H1 (cell line): ENCODE data around the gene RAB40C. TPM values are rescaled to one million over a fixed set of nuclear protein-coding genes. Genes with fewer than 3 reads are reported as not detected.

ENCODE experiments used
- CTCF ChIA-PET: fragments of 300-600 bp; sonication (Branson Sonifier 250); formaldehyde crosslinking; loops from one replicate; lab custom pipeline; 2021; ENCODE audit not compliant: partially characterized antibody; lab: Charles Lee
- POLR2A ChIA-PET: fragments of 300-600 bp; sonication (Branson Sonifier 250); formaldehyde crosslinking; loops from one replicate; lab custom pipeline; 2021; ENCODE audit warnings: inconsistent platforms; ENCODE audit not compliant: partially characterized antibody; lab: Charles Lee
- DNase-seq, 2 experiments: peaks; one replicate each; pipeline versions ENCODE4 v3.0.0 to v3.0.0-alpha.2; 2010 to 2022; ENCODE audit warnings: low spot score in 2 of 2, low read depth in 1 of 2, mixed read lengths in 1 of 2
- FAIRE-seq: peaks from 2 replicates; lab custom pipeline; 2011; peaks lifted over from hg19 to GRCh38; lab: Jason Lieb, UNC
- H2AFZ ChIP-seq: 2 replicates; pipeline ENCODE4 v1.8.1; 2012; ENCODE audit warnings: low read length, inconsistent platforms
- H2AK5ac ChIP-seq: 2 replicates; pipeline ENCODE4 v1.6.1; 2013; ENCODE audit warnings: low read depth, low read length
- H2BK120ac ChIP-seq: replicated peaks from 2 replicates; pipeline ENCODE3; 2013; ENCODE audit warnings: low read depth, low read length, inconsistent platforms
- H2BK12ac ChIP-seq: 2 replicates; pipeline ENCODE4 v1.6.1; 2013; ENCODE audit warnings: low read depth, low read length
- H2BK15ac ChIP-seq: 2 replicates; pipeline ENCODE4 v1.6.1; 2013; ENCODE audit warnings: low read length
- H2BK20ac ChIP-seq: 2 replicates; pipeline ENCODE4 v1.6.1; 2013; ENCODE audit warnings: low read length
- H2BK5ac ChIP-seq: 2 replicates; pipeline ENCODE4 v1.6.1; 2013; ENCODE audit warnings: low read depth, low read length
- H3K14ac ChIP-seq: 2 replicates; pipeline ENCODE4 v1.6.1; 2013; ENCODE audit warnings: inconsistent platforms; ENCODE audit not compliant: insufficient read length
- H3K18ac ChIP-seq: 2 replicates; pipeline ENCODE4 v1.6.1; 2013; ENCODE audit warnings: low read length; ENCODE audit errors: extremely low read depth
- H3K23ac ChIP-seq: 2 replicates; pipeline ENCODE4 v1.6.1; 2013; ENCODE audit warnings: inconsistent platforms; ENCODE audit not compliant: insufficient read length
- H3K23me2 ChIP-seq: 2 replicates; pipeline ENCODE4 v1.6.1; 2013; ENCODE audit warnings: low read depth, low read length
- H3K27ac ChIP-seq: 2 replicates; pipeline ENCODE4 v1.6.1; 2011; ENCODE audit warnings: low read depth, low read length, inconsistent platforms
- H3K27me3 ChIP-seq, 4 experiments: replicated peaks in 1 of 4; 1 replicate in 1 of 4; 2 replicates in 3 of 4; pipeline versions ENCODE4 v1.6.1 to v1.8.1; 2011 to 2013; ENCODE audit warnings: low read length in 3 of 4, mild to moderate bottlenecking in 3 of 4, inconsistent platforms in 2 of 4, mixed read lengths in 2 of 4, moderate library complexity in 1 of 4; ENCODE audit not compliant: control insufficient read depth in 3 of 4, insufficient read depth in 3 of 4; ENCODE audit errors: extremely low read depth in 1 of 4
- H3K36me3 ChIP-seq, 4 experiments: 2 replicates each; pipeline versions ENCODE4 v1.6.1 to v1.8.1; 2011 to 2013; ENCODE audit warnings: mild to moderate bottlenecking in 4 of 4, low read length in 3 of 4, moderate library complexity in 2 of 4, control low read depth in 1 of 4, inconsistent platforms in 1 of 4; ENCODE audit not compliant: insufficient read depth in 4 of 4, control insufficient read depth in 2 of 4
- H3K4ac ChIP-seq: replicated peaks from 2 replicates; pipeline ENCODE3; 2013; ENCODE audit warnings: low read length, low read depth, mixed read lengths, inconsistent platforms; ENCODE audit not compliant: insufficient read length
- H3K4me1 ChIP-seq, 4 experiments: replicated peaks in 1 of 4; 1 replicate in 1 of 4; 2 replicates in 3 of 4; pipeline versions ENCODE4 v1.6.1 to v1.8.1; 2011 to 2013; ENCODE audit warnings: low read length in 3 of 4, inconsistent platforms in 2 of 4, mixed read lengths in 1 of 4; ENCODE audit not compliant: insufficient read depth in 4 of 4, control insufficient read depth in 3 of 4
- H3K4me2 ChIP-seq, 2 experiments: 2 replicates each; pipeline versions ENCODE4 v1.6.1 to v1.8.1; 2011 to 2013; ENCODE audit warnings: low read depth in 2 of 2, low read length in 2 of 2, control low read depth in 1 of 2, inconsistent platforms in 1 of 2, mild to moderate bottlenecking in 1 of 2; ENCODE audit not compliant: insufficient read depth in 1 of 2
- H3K4me3 ChIP-seq, 4 experiments: fragments of 200-600, 300-600 bp in 1 of 4; sonication (generic), shearing (Covaris generic), sonication (Bioruptor Twin) in 1 of 4; 2 replicates each; pipeline versions ENCODE4 v1.5.1 to v1.8.1; 2011 to 2016; ENCODE audit warnings: low read length in 4 of 4, low read depth in 3 of 4, control low read depth in 2 of 4, inconsistent platforms in 2 of 4, mild to moderate bottlenecking in 2 of 4, mixed read lengths in 1 of 4, moderate library complexity in 1 of 4; ENCODE audit not compliant: insufficient read depth in 2 of 4; ENCODE audit errors: extremely low read depth in 1 of 4
- H3K56ac ChIP-seq: replicated peaks from 2 replicates; pipeline ENCODE3; 2013; ENCODE audit warnings: low read depth, mild to moderate bottlenecking, mixed read lengths, low read length, inconsistent platforms; ENCODE audit not compliant: insufficient read length
- H3K79me1 ChIP-seq: 2 replicates; pipeline ENCODE4 v1.6.1; 2013; ENCODE audit warnings: low read depth, low read length, control low read depth
- H3K79me2 ChIP-seq, 2 experiments: 2 replicates each; pipeline versions ENCODE4 v1.6.1 to v1.8.1; 2012 to 2013; ENCODE audit warnings: low read length in 2 of 2, mild to moderate bottlenecking in 2 of 2, inconsistent platforms in 1 of 2; ENCODE audit not compliant: insufficient read depth in 2 of 2, control insufficient read depth in 1 of 2
- H3K9ac ChIP-seq, 4 experiments: replicated peaks in 1 of 4; 1 replicate in 1 of 4; 2 replicates in 3 of 4; pipeline versions ENCODE4 v1.6.1 to v1.8.1; 2011 to 2013; ENCODE audit warnings: low read depth in 3 of 4, low read length in 3 of 4, control low read depth in 2 of 4, mild to moderate bottlenecking in 2 of 4, moderate library complexity in 2 of 4, inconsistent platforms in 1 of 4; ENCODE audit errors: extremely low read depth in 1 of 4
- H3K9me3 ChIP-seq, 2 experiments: 2 replicates each; pipeline versions ENCODE4 v1.6.1 to v1.8.1; 2012 to 2013; ENCODE audit warnings: mild to moderate bottlenecking in 2 of 2, moderate library complexity in 2 of 2, control low read depth in 1 of 2, inconsistent platforms in 1 of 2, low read depth in 1 of 2, low read length in 1 of 2, mixed read lengths in 1 of 2; ENCODE audit not compliant: insufficient read depth in 2 of 2
- H4K20me1 ChIP-seq, 2 experiments: replicated peaks in 1 of 2; 2 replicates each; pipeline versions ENCODE3 to v1.8.1; 2011 to 2013; ENCODE audit warnings: inconsistent platforms in 2 of 2, low read length in 2 of 2, mild to moderate bottlenecking in 1 of 2; ENCODE audit not compliant: insufficient read depth in 2 of 2, control insufficient read depth in 1 of 2
- H4K5ac ChIP-seq: 2 replicates; pipeline ENCODE4 v1.6.1; 2013; ENCODE audit warnings: low read length, low read depth, mixed read lengths, inconsistent platforms; ENCODE audit not compliant: insufficient read length
- H4K8ac ChIP-seq: 2 replicates; pipeline ENCODE4 v1.8.0; 2013; ENCODE audit warnings: mild to moderate bottlenecking, moderate library complexity, low read length, inconsistent platforms; ENCODE audit not compliant: insufficient read depth; ENCODE audit errors: extremely low read depth
- H4K91ac ChIP-seq: replicated peaks from 2 replicates; pipeline ENCODE3; 2013; ENCODE audit warnings: low read length, mixed read lengths, inconsistent platforms; ENCODE audit not compliant: insufficient read length
- ASH2L ChIP-seq: fragments of 200-600, 300-600 bp; sonication (generic); IDR thresholded peaks from one replicate; pipeline ENCODE4 v1.7.1; 2017; ENCODE audit warnings: low read length
- BCL11A ChIP-seq, 2 experiments: IDR thresholded peaks; one replicate each; pipeline ENCODE4 v1.6.1; 2011; ENCODE audit warnings: low read depth in 2 of 2, low read length in 2 of 2, mild to moderate bottlenecking in 2 of 2
- CBX5 ChIP-seq: fragments of 300-800, 300-1000 bp; sonication (generic); IDR thresholded peaks from 2 replicates; pipeline ENCODE4 v1.7.1; 2016; ENCODE audit warnings: antibody characterized with exemption, low read length, low read depth
- EZH2 ChIP-seq: fragments of 200-600 bp; sonication (generic); IDR thresholded peaks from 2 replicates; pipeline ENCODE4 v1.7.1; 2012; ENCODE audit warnings: low read depth, mild to moderate bottlenecking, moderate library complexity, low read length, inconsistent platforms; ENCODE audit not compliant: severe bottlenecking
- GABPA ChIP-seq: IDR thresholded peaks from 2 replicates; pipeline ENCODE4 v1.6.1; 2011; ENCODE audit warnings: mild to moderate bottlenecking, low read length, moderate library complexity, borderline replicate concordance; ENCODE audit not compliant: insufficient read depth
- JUN ChIP-seq: IDR thresholded peaks from 2 replicates; pipeline ENCODE4 v1.6.1; 2011; ENCODE audit warnings: low read depth, mild to moderate bottlenecking, improper control_type of control experiment, low read length
- NANOG ChIP-seq: IDR thresholded peaks from 2 replicates; pipeline ENCODE4 v1.6.1; 2011; ENCODE audit warnings: low read length, low read depth, mild to moderate bottlenecking, inconsistent platforms; ENCODE audit not compliant: insufficient read depth, poor library complexity, severe bottlenecking
- SRF ChIP-seq: IDR thresholded peaks from 2 replicates; pipeline ENCODE4 v1.6.1; 2011; ENCODE audit warnings: mild to moderate bottlenecking, low read depth, low read length, moderate library complexity
- YY1 ChIP-seq: IDR thresholded peaks from 2 replicates; pipeline ENCODE4 v1.6.1; 2011; ENCODE audit warnings: low read depth, mild to moderate bottlenecking, low read length
- ZNF274 ChIP-seq: IDR thresholded peaks from 2 replicates; pipeline ENCODE4 v1.7.0; 2012; ENCODE audit warnings: low read length, borderline replicate concordance; ENCODE audit errors: extremely low read depth
- WGBS, 2 experiments: shearing (Covaris generic) in 1 of 2; methylation state at CpG; one replicate each; pipeline versions ENCODE4 v1.1.6 to v1.1.7; 2013 to 2015; ENCODE audit warnings: low lambda C conversion rate in 2 of 2, mixed read lengths in 2 of 2, inconsistent platforms in 1 of 2, low coverage in 1 of 2, missing lambda C conversion rate in 1 of 2; ENCODE audit not compliant: insufficient replicate concordance in 2 of 2, insufficient coverage in 1 of 2, insufficient read length in 1 of 2; ENCODE audit errors: extremely low coverage in 1 of 2, missing lambda C conversion rate in 1 of 2; 5-methylcytosine and 5-hydroxymethylcytosine counted together
- polyA plus RNA-seq, 7 experiments: library from polyadenylated mRNA; depleted of rRNA in 3 of 7; stranded (reverse) in 5 of 7; unstranded in 2 of 7; fragments of >200 nt in 5 of 7; fragments of 200-250 nt in 2 of 7; gene quantifications; 1 replicate in 5 of 7; 2 replicates in 1 of 7; 4 replicates in 1 of 7; pipeline versions ENCODE4 v1.2.1 to v1.2.3, GENCODE V29; 2011 to 2013; ENCODE audit warnings: missing spikeins in 2 of 7, mixed read lengths in 2 of 7
- total RNA-seq: library from RNA; stranded (reverse); fragmentation: NEBNext Ultra II Directional; extraction: Animal tissue kit (Norgen Biotek cat#: 25700); gene quantifications from 2 replicates; pipeline ENCODE4 v1.2.1, GENCODE V29; 2021
- TF ChIP-seq, protein P1 (sequence below): IDR thresholded peaks from 2 replicates; pipeline ENCODE4 v1.6.1; 2012; ENCODE audit warnings: low read length, inconsistent platforms

Gene RAB40C
- total and polyA plus RNA-seq, 2 of the 8 experiments (the other 6 are each of a cell fraction or from before 2014, with no cell fraction given): 13.9 to 15.6 TPM

DNA sequence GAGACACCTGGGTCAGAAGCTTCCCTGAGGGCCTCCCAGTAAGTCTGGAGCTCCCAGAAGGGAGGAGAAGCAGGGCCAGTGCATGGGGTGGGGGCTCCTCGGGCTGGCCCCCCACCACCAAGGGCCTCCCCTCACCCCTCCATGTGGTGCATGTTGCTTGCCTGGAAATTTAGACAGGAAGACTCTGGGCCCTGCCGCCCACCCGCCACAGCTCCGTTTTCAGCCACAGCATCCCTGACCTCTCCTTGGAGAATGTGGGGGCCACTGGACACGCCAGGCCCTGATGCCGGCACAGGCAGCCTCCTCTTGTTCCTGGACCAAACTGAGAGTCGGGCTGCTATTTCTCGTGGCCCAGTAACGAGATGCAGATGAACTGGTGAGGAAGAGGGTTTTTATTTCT lies 49.0 kb downstream of the RAB40C start:
- no peak for FAIRE-seq
- CTCF ChIA-PET: interaction anchor here (0.7 to 1.8 kb wide), 5 partner anchors 9 to 118 kb away, joined by 3 to 24 read pairs (median 4); partner anchors contain the start of gene WDR90
- H4K5ac ChIP-seq: peak overlapping the region; percentile 29
- TF ChIP-seq CBX5: no peak
- TF ChIP-seq GABPA: no peak
- no peak for TF ChIP-seq NANOG
- TF ChIP-seq, protein P1, sequence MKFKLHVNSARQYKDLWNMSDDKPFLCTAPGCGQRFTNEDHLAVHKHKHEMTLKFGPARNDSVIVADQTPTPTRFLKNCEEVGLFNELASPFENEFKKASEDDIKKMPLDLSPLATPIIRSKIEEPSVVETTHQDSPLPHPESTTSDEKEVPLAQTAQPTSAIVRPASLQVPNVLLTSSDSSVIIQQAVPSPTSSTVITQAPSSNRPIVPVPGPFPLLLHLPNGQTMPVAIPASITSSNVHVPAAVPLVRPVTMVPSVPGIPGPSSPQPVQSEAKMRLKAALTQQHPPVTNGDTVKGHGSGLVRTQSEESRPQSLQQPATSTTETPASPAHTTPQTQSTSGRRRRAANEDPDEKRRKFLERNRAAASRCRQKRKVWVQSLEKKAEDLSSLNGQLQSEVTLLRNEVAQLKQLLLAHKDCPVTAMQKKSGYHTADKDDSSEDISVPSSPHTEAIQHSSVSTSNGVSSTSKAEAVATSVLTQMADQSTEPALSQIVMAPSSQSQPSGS: no peak
- no peak for TF ChIP-seq BCL11A (IDR thresholded peaks at IDR 0.05; ENCODE audit: low read depth in 2 of 2, low read length in 2 of 2)
- no peak for TF ChIP-seq JUN
- no peak for TF ChIP-seq YY1
- TF ChIP-seq EZH2: no peak
- TF ChIP-seq SRF: no peak
- no peak for TF ChIP-seq ZNF274
- no peak for TF ChIP-seq ASH2L

More for the DNA sequence above, 49.0 kb downstream of the RAB40C start:
- Histone ChIP-seq H3K18ac (peak overlapping the region; percentile 78), H4K20me1 (peaks cover 3 to 5% of the 10 kb centered on the region in 2 experiments), H3K27me3 (peaks cover 0 to 5% (median 1%) of the 10 kb centered on the region in 4 experiments; a peak in 2 of 7 replicates), H3K79me2 (peaks cover 0 to 8% of the 10 kb centered on the region in 2 experiments; a peak in 1 of 4 replicates), H3K79me1 (no peaks in the 10 kb centered on the region; the same call in 1 of the 2 replicates), H4K8ac (no peak overlapping the region; the same call in 1 of the 2 replicates), H2AFZ (no peak overlapping the region), H3K14ac (no peak overlapping the region), H3K36me3 (peaks cover 0 to 6% (median 2%) of the 10 kb centered on the region in 4 experiments; a peak in 2 of 8 replicates), H2AK5ac (no peak overlapping the region), H3K4me1 (peaks cover 0 to 36% (median 24%) of the 10 kb centered on the region in 4 experiments; a peak in 6 of 7 replicates), H3K56ac (no peak overlapping the region), H3K27ac (no peak overlapping the region), H2BK15ac (0 out of 2 replicates have a peak overlapping the region, but pooled peaks have one; percentile 46), H3K23ac (no peak overlapping the region), H3K4ac (no peak overlapping the region), H3K4me2 (peak overlapping the region in 1 of 2 experiments; percentile 62; a peak in 1 of 4 replicates), H2BK12ac (no peak overlapping the region; the same call in 1 of the 2 replicates), H2BK5ac (peak overlapping the region; percentile 30; the same call in 1 of the 2 replicates), H3K9me3 (no peaks in the 10 kb centered on the region), H3K4me3 (no peak overlapping the region), H2BK120ac (no peak overlapping the region), H3K9ac (no peak overlapping the region), H4K91ac (peak overlapping the region; percentile 22), H2BK20ac (no peak overlapping the region), H3K23me2 (peaks cover 13% of the 10 kb centered on the region; the same call in 1 of the 2 replicates)
- no peak for DNase-seq
- WGBS, 2 experiments: 93% methylated on average over 9 of the region's 9 CpGs; no CpG with 5 or more reads in 1 of the 2 experiments
- POLR2A ChIA-PET: interaction anchor here (0.7 to 2.6 kb wide), 9 partner anchors 8 to 239 kb away, joined by 3 to 10 read pairs (median 4); partner anchors contain the start of genes RHBDL1, WDR90 and WFIKKN1
